K562 (cell line): ENCODE measurements around the gene FOXJ3. TPM values are rescaled to one million over a fixed set of nuclear protein-coding genes. Genes with fewer than 3 reads are reported as not detected.

ENCODE experiments used
- ATAC-seq: fragments of 200-7000 bp; cut with Tn5 transposase; 3 replicates; pipeline ENCODE4 v1.9.1; 2020; ENCODE audit warnings: moderate library complexity
- BruUV-seq: library from RNA; stranded (reverse); fragments of 400-500 nt; replicated peaks from 2 replicates; lab custom pipeline; 2021; lab: Mats Ljungman, UMichigan
- CTCF ChIA-PET: fragments of 300-600 bp; formaldehyde crosslinking; extraction: SDS; loops from one replicate; lab custom pipeline; 2021; ENCODE audit warnings: low intra/inter-chr PET ratio; lab: Yijun Ruan, JAX
- POLR2A ChIA-PET: fragments of 300-600, 350-650 bp; sonication (Branson Sonifier 250); formaldehyde crosslinking; extraction: SDS; loops from one replicate; lab custom pipeline; 2021; ENCODE audit warnings: antibody characterized with exemption, inconsistent platforms; lab: Yijun Ruan, JAX
- DNase-seq, 4 experiments: peaks; one replicate each; pipeline versions ENCODE4 v3.0.0 to v3.0.0-alpha.2; 2011 to 2018; ENCODE audit warnings: low spot score in 3 of 4, mixed read lengths in 3 of 4; ENCODE audit errors: extremely low read depth in 1 of 4
- FAIRE-seq: peaks from 2 replicates; lab custom pipeline; 2011; peaks lifted over from hg19 to GRCh38; lab: Jason Lieb, UNC
- H2AFZ ChIP-seq: 2 replicates; pipeline ENCODE4 v1.6.0; 2011; ENCODE audit warnings: low read depth, low read length, control low read depth, inconsistent platforms
- H3K27ac ChIP-seq: fragments of 200-600 bp; 3 replicates; pipeline ENCODE4 v1.8.0; 2011; ENCODE audit warnings: low read depth, mild to moderate bottlenecking, control low read depth, inconsistent platforms, low read length, moderate library complexity, mixed read lengths; ENCODE audit errors: extremely low read depth
- H3K27me3 ChIP-seq, 2 experiments: fragments of 300-600 bp in 1 of 2; 2 replicates in 1 of 2; 3 replicates in 1 of 2; pipeline versions ENCODE4 v1.6.0 to v1.8.0; 2011; ENCODE audit warnings: inconsistent platforms in 2 of 2, low read length in 2 of 2, mild to moderate bottlenecking in 1 of 2, mixed read lengths in 1 of 2, moderate library complexity in 1 of 2; ENCODE audit not compliant: control insufficient read depth in 2 of 2, insufficient read depth in 2 of 2
- H3K36me3 ChIP-seq: fragments of 300-600 bp; 3 replicates; pipeline ENCODE4 v1.8.0; 2011; ENCODE audit warnings: mild to moderate bottlenecking, low read length, inconsistent platforms; ENCODE audit not compliant: control insufficient read depth, insufficient read depth
- H3K4me1 ChIP-seq, 2 experiments: fragments of 200-600 bp in 1 of 2; replicated peaks in 1 of 2; 2 replicates in 1 of 2; 3 replicates in 1 of 2; pipeline versions ENCODE4 v1.5.1 to v1.8.0; 2011; ENCODE audit warnings: inconsistent platforms in 2 of 2, low read length in 2 of 2, mild to moderate bottlenecking in 1 of 2, mixed read lengths in 1 of 2, moderate library complexity in 1 of 2; ENCODE audit not compliant: control insufficient read depth in 2 of 2, insufficient read depth in 2 of 2
- H3K4me2 ChIP-seq: 2 replicates; pipeline ENCODE4 v1.6.1; 2011; ENCODE audit warnings: low read length, control low read depth, inconsistent platforms, mixed read lengths; ENCODE audit not compliant: insufficient read depth
- H3K4me3 ChIP-seq: fragments of 200-600 bp; sonication (generic), shearing (Covaris generic); 2 replicates; pipeline ENCODE4 v1.5.1; 2016; ENCODE audit warnings: control low read depth, inconsistent platforms
- H3K79me2 ChIP-seq: fragments of 200-600 bp; 3 replicates; pipeline ENCODE4 v1.8.0; 2011; ENCODE audit warnings: low read length, inconsistent platforms; ENCODE audit not compliant: control insufficient read depth, insufficient read depth
- H3K9ac ChIP-seq, 2 experiments: 2 replicates each; pipeline versions ENCODE4 v1.6.0 to v1.6.1; 2011; ENCODE audit warnings: low read depth in 2 of 2, low read length in 2 of 2, control low read depth in 1 of 2, inconsistent platforms in 1 of 2, mild to moderate bottlenecking in 1 of 2, mixed read lengths in 1 of 2; ENCODE audit not compliant: insufficient read depth in 1 of 2
- H3K9me1 ChIP-seq: one replicate; pipeline ENCODE4 v1.6.0; 2011; ENCODE audit warnings: inconsistent platforms, mild to moderate bottlenecking, low read length, moderate library complexity; ENCODE audit not compliant: control insufficient read depth, insufficient read depth
- H3K9me3 ChIP-seq: replicated peaks from 2 replicates; pipeline ENCODE4 v1.5.1; 2011; ENCODE audit warnings: low read depth, low read length, inconsistent platforms; ENCODE audit not compliant: control insufficient read depth, insufficient read depth
- H4K20me1 ChIP-seq: replicated peaks from 2 replicates; pipeline ENCODE4 v1.6.1; 2011; ENCODE audit warnings: low read length, inconsistent platforms, mixed read lengths; ENCODE audit not compliant: control insufficient read depth, insufficient read depth
- MTF1 ChIP-seq: fragments of 250-450 bp; sonication (Bioruptor Pico); IDR thresholded peaks from 2 replicates; pipeline ENCODE4 v1.9.0; 2021; ENCODE audit warnings: moderate library complexity, mild to moderate bottlenecking, inconsistent platforms, borderline replicate concordance
- POLR2AphosphoS5 ChIP-seq: IDR thresholded peaks from 2 replicates; pipeline ENCODE4 v1.6.1; 2011; ENCODE audit warnings: mild to moderate bottlenecking, low read depth, low read length, moderate library complexity; ENCODE audit not compliant: control insufficient read depth, insufficient read depth
- SAP30 ChIP-seq: fragments of 200-600 bp; sonication (generic); IDR thresholded peaks from 2 replicates; pipeline ENCODE4 v1.6.1; 2012; ENCODE audit warnings: borderline replicate concordance, low read depth, mild to moderate bottlenecking, moderate library complexity, low read length, control low read depth, inconsistent platforms; ENCODE audit not compliant: insufficient read depth, poor library complexity, severe bottlenecking
- SMC3 ChIP-seq: conservative IDR thresholded peaks from 2 replicates; pipeline ENCODE4 v1.6.1; 2011; ENCODE audit warnings: low read depth, low read length, improper control_type of control experiment; ENCODE audit not compliant: insufficient read depth
- WGBS: fragments of 100-300 bp; shearing (Covaris generic); methylation state at CpG from one replicate; pipeline ENCODE4 v1.1.6; 2016; ENCODE audit warnings: low coverage, mixed read lengths; ENCODE audit not compliant: insufficient coverage; ENCODE audit errors: missing lambda C conversion rate; 5-methylcytosine and 5-hydroxymethylcytosine counted together
- in situ Hi-C: fragments of 300-500 bp; cut with MboI; formaldehyde crosslinking; loops from 4 replicates; pipeline ENCODE4 v1.15.0; 2018; ENCODE audit warnings: inconsistent platforms, mixed read lengths
- intact Hi-C: fragments of 100-400 bp; cut with micrococcal nuclease; formaldehyde crosslinking; loops from 2 replicates; pipeline ENCODE4 v1.14.2; 2022
- polyA plus RNA-seq, 8 experiments: library from polyadenylated mRNA; depleted of rRNA in 4 of 8; stranded (reverse) in 5 of 8; unstranded in 3 of 8; fragments of >200 nt; fragmentation: Nextera tagmentation in 2 of 8; fragmentation: Illumina TruSeq in 1 of 8; extraction: Ambion mirVana in 2 of 8; extraction: Trizol in 1 of 8; gene quantifications; 2 replicates each; pipeline versions ENCODE4 v1.2.1 to v1.2.3, GENCODE V29; 2011 to 2014; ENCODE audit warnings: inconsistent platforms in 1 of 8, missing spikeins in 1 of 8
- total RNA-seq, 7 experiments: library from RNA; depleted of rRNA in 6 of 7; stranded (reverse); fragments of >200 nt in 6 of 7; fragmentation: Illumina TruSeq in 2 of 7; extraction: Trizol in 2 of 7; gene quantifications; 2 replicates each; pipeline versions ENCODE4 v1.2.1 to v1.2.3, GENCODE V29; 2011 to 2021; ENCODE audit warnings: low replicate concordance in 1 of 7
- TF ChIP-seq, protein P1 (sequence below), 2 experiments: fragments of 150-350 bp in 1 of 2; IDR thresholded peaks; 2 replicates each; pipeline ENCODE4 v1.6.1; 2012 to 2016; ENCODE audit warnings: low read depth in 2 of 2, low read length in 2 of 2, mild to moderate bottlenecking in 1 of 2, moderate library complexity in 1 of 2

The FOXJ3 gene
- total and polyA plus RNA-seq, 9 of the 15 experiments (the other 6 are each of a cell fraction or from before 2014, with no cell fraction given) = 8.7 to 35.3 (median 23.4) TPM

DNA sequence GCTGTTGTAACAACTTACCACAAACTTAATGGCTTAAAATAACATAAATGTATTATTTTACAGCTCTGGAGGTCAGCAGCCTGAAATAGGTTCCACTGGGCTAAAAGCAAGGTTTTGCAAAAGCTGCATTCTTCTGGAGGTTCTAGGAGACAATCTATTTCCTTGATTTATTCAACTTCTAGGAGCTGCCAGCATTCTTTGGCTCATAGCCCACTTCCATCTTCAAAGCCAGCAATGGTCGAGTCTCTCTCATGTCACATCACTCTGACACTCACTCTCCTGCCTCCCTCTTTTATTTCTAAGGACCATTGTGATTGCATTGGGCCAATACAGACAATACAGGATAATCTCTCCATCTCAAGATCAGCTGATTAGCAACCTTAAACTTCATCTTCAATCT is 15.1 kb upstream of the FOXJ3 start:
- no peak overlapping the region for H3K9ac ChIP-seq
- H3K27me3 ChIP-seq = peaks cover 13 to 18% of the 10 kb centered on the region in 2 experiments; a peak in 4 of 5 replicates
- H3K9me1 ChIP-seq = no peaks in the 10 kb centered on the region
- H3K9me3 ChIP-seq = no peaks in the 10 kb centered on the region
- FAIRE-seq (no peak), ATAC-seq (no peak), DNase-seq (no peak)
- no peaks in the 10 kb centered on the region for H4K20me1 ChIP-seq
- ChIA-PET CTCF (no interaction called here), POLR2A (interaction anchor here (0.6 to 0.8 kb wide), 2 partner anchors 13 to 64 kb away, joined by 3 read pairs; no protein-coding TSS in a partner anchor)
- no peaks in the 10 kb centered on the region for H3K4me1 ChIP-seq
- in situ Hi-C loops (no loop called here), intact Hi-C loops (no loop called here)
- H3K27ac ChIP-seq = no peak overlapping the region
- H3K36me3 ChIP-seq = no peaks in the 10 kb centered on the region
- TF ChIP-seq, protein P1, sequence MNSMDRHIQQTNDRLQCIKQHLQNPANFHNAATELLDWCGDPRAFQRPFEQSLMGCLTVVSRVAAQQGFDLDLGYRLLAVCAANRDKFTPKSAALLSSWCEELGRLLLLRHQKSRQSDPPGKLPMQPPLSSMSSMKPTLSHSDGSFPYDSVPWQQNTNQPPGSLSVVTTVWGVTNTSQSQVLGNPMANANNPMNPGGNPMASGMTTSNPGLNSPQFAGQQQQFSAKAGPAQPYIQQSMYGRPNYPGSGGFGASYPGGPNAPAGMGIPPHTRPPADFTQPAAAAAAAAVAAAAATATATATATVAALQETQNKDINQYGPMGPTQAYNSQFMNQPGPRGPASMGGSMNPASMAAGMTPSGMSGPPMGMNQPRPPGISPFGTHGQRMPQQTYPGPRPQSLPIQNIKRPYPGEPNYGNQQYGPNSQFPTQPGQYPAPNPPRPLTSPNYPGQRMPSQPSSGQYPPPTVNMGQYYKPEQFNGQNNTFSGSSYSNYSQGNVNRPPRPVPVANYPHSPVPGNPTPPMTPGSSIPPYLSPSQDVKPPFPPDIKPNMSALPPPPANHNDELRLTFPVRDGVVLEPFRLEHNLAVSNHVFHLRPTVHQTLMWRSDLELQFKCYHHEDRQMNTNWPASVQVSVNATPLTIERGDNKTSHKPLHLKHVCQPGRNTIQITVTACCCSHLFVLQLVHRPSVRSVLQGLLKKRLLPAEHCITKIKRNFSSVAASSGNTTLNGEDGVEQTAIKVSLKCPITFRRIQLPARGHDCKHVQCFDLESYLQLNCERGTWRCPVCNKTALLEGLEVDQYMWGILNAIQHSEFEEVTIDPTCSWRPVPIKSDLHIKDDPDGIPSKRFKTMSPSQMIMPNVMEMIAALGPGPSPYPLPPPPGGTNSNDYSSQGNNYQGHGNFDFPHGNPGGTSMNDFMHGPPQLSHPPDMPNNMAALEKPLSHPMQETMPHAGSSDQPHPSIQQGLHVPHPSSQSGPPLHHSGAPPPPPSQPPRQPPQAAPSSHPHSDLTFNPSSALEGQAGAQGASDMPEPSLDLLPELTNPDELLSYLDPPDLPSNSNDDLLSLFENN (IDR thresholded peaks at IDR 0.05; ENCODE audit: low read depth in 2 of 2, low read length in 2 of 2) = no peak
- no peak for TF ChIP-seq MTF1 (CRISPR knock-in tag)
- no peak for TF ChIP-seq POLR2AphosphoS5
- no peak for TF ChIP-seq SMC3
- no peak for TF ChIP-seq SAP30
- no peak overlapping the region for H2AFZ ChIP-seq
- no peak overlapping the region for H3K4me3 ChIP-seq
- H3K79me2 ChIP-seq = no peaks in the 10 kb centered on the region
- H3K4me2 ChIP-seq = no peak overlapping the region
- 0% methylated on average over 1 of the region's 1 CpG for WGBS
- no TSS peak for BruUV-seq
